Measurements from ENCODE around the gene CNTLN. TPM values are rescaled to one million over a fixed set of nuclear protein-coding genes. Genes with fewer than 3 reads are reported as not detected.
"Not testable (repeated sequence)": the region's sequence is repeated elsewhere in the genome, so short reads cannot be mapped to it uniquely, and the experiment has no call there.

The CNTLN gene
- total and polyA plus RNA-seq, 9 of the 15 experiments (the other 6 are each of a cell fraction or from before 2014, with no cell fraction given) = 0.08 TPM; not detected in 8

- TF ChIP-seq CEBPB (tag; IDR thresholded peaks at IDR 0.05) = no peak
- no peak for TF ChIP-seq USF1 (CRISPR knock-in tag; IDR thresholded peaks at IDR 0.05)
- no peak for TF ChIP-seq ZNF41 (CRISPR knock-in tag; conservative IDR thresholded peaks at IDR 0.05)
- no peak for TF ChIP-seq ZKSCAN8 (CRISPR knock-in tag; IDR thresholded peaks at IDR 0.05)
- no peak for TF ChIP-seq KAT2B (IDR thresholded peaks at IDR 0.05; ENCODE audit: low read depth, low read length)
- TF ChIP-seq THAP7 (CRISPR knock-in tag; IDR thresholded peaks at IDR 0.05) = no peak
These were observed 116.3 kb downstream of the CNTLN start (continued) for GRCh38 chr9:17251100-17251499.

DNA sequence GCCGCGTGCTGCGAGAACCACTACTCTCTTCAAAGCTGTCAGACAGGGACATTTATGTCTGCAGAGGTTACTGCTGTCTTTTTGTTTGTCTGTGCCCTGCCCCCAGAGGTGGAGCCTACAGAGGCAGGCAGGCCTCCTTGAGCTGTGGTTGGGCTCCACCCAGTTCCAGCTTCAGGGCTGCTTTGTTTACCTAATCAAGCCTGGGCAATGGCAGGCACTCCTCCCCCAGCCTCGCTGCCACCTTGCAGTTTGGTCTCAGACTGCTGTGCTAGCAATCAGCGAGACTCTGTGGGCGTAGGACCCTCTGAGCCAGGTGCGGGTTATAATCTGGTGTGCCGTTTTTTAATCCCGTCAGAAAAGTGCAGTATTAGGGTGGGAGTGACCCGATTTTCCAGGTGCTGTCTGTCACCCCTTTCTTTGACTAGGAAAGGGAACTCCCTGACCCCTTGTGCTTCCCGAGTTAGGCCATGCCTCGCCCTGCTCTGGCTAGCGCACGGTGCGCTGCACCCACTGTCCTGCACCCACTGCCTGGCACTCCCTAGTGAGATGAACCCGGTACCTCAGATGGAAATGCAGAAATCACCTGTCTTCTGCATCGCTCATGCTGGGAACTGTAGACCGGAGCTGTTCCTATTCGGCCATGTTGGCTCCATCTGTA lies 133.8 kb downstream of the CNTLN start:
- H3K36me3 ChIP-seq (ENCODE audit: control insufficient read depth, insufficient read depth, low read length); H3K9me3 ChIP-seq (replicated peaks; ENCODE audit: control insufficient read depth, insufficient read depth, low read depth, low read length); FAIRE-seq; H3K27ac ChIP-seq (ENCODE audit: extremely low read depth, low read depth, low read length); CTCF ChIA-PET (ENCODE audit: low intra/inter-chr PET ratio); H3K4me2 ChIP-seq (ENCODE audit: insufficient read depth, low read length); H3K9me1 ChIP-seq (ENCODE audit: control insufficient read depth, insufficient read depth, low read length); in situ Hi-C loops (cut with MboI); BruUV-seq (replicated peaks); H3K27me3 ChIP-seq (ENCODE audit: control insufficient read depth in 2 of 2, insufficient read depth in 2 of 2, low read length in 2 of 2); H3K9ac ChIP-seq (ENCODE audit: insufficient read depth in 1 of 2, low read depth in 2 of 2, low read length in 2 of 2); H4K20me1 ChIP-seq (replicated peaks; ENCODE audit: control insufficient read depth, insufficient read depth, low read length); DNase-seq (ENCODE audit: extremely low read depth in 1 of 4, low spot score in 3 of 4); H3K79me2 ChIP-seq (ENCODE audit: control insufficient read depth, insufficient read depth, low read length); ATAC-seq; intact Hi-C loops (cut with micrococcal nuclease); H3K4me1 ChIP-seq (replicated peaks in 1 of 2; ENCODE audit: control insufficient read depth in 2 of 2, insufficient read depth in 2 of 2, low read length in 2 of 2); H2AFZ ChIP-seq (ENCODE audit: low read depth, low read length); H3K4me3 ChIP-seq: not testable (repeated sequence)
- POLR2A ChIA-PET = interaction anchor here (0.6 kb wide), 1 partner anchor 79 kb away, joined by 3 read pairs; no protein-coding TSS in a partner anchor
- 1% methylated on average over 10 of the region's 19 CpGs for WGBS (ENCODE audit: insufficient coverage, low coverage, missing lambda C conversion rate)
